Omental fat pad (tissue), 4 donors: Measurements from ENCODE around the gene AMPD2. TPM values are rescaled to one million over a fixed set of nuclear protein-coding genes. Genes with fewer than 3 reads are reported as not detected.
"Not testable (repeated sequence)": the region's sequence is repeated elsewhere in the genome, so short reads cannot be mapped to it uniquely, and the experiment has no call there.

Experiments
- ATAC-seq: fragments of 150-250 bp; one replicate; pipeline ENCODE4 v1.9.1; 2016; ENCODE audit warnings: mild to moderate bottlenecking, moderate library complexity; ENCODE audit not compliant: low FRiP score
- DNase-seq: peaks from one replicate; pipeline ENCODE4 v3.0.0-alpha.2; 2019; ENCODE audit warnings: low spot score
- CTCF ChIP-seq, 3 donors: fragments of 450-650 bp; IDR thresholded peaks; one replicate each; pipeline ENCODE4 v1.5.1; 2016 to 2017; ENCODE audit warnings: antibody characterized with exemption in 3 of 3, mild to moderate bottlenecking in 3 of 3, moderate library complexity in 2 of 3
- total RNA-seq, 4 donors: library from RNA; depleted of rRNA; stranded (reverse); fragments of >200 nt; gene quantifications; one replicate each; pipeline ENCODE4 v1.1.0, GENCODE V29; 2016

Gene AMPD2
- total RNA-seq, 4 donors from 2014 or later: 33.8 to 88.1 (median 68.6) TPM

GRCh38 chr1:109667452-109668122 lies 48.0 kb downstream of the AMPD2 start, which contains the start of gene GSTM2:
Gene GSTM2, plus strand, starts transcription at chr1:109668057. Its CDS starts 59 bp downstream, at chr1:109668116.
- ATAC-seq (peak; percentile 99), DNase-seq (peak; percentile 83)
- no peak for TF ChIP-seq CTCF (IDR thresholded peaks at IDR 0.05)

- no peak for TF ChIP-seq CTCF (IDR thresholded peaks at IDR 0.05)
- DNase-seq (no peak), ATAC-seq (peak; percentile 26)
These were observed 48.6 kb downstream of the AMPD2 start for GRCh38 chr1:109668123-109668775.

DNA sequence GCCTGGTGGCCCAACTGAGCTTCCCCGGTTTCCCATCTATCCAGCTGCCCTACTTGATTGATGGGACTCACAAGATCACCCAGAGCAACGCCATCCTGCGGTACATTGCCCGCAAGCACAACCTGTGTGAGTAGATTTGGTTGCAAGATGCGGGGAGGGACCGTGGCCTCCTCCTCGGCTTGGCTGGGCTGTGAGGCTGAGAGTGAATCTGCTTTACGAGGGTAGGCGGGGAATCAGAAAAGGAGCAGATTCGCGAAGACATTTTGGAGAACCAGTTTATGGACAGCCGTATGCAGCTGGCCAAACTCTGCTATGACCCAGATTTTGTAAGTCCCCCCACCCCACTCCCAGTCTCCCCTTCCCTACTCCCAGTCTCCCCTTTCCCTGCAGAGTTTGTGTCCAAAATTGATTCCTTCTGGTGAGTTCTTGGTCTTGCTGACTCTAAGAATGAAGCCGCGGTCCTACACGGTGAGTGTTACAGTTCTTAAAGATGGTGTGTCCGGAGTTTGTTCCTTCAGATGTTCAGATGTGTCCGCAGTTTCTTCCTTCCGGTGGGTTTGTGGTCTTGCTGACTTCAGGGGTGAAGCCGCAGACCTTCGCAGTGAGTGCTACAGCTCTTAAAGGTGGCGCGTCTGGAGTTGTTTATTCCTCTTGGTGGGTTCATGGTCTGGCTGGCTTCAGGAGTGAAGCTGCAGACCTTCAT lies 49.8 kb downstream of the AMPD2 start:
- ATAC-seq: no peak
- TF ChIP-seq CTCF (IDR thresholded peaks at IDR 0.05): no peak
- no peak for DNase-seq

DNA sequence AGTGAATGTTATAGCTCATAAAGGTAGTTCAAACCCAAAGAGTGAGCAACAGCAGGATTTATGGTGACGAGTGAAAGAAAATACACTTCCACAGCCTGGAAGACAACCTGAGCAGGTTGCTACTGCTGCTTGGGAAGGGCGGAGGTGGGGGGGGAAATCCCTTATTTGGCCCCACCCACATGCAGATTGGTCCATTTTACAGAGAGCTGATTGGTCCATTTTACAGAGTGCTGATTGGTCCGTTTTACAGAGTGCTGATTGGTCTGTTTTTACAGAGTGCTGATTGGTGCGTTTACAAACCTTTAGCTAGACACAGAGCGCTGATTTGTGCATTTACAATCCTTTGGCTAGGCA lies 50.3 kb downstream of the AMPD2 start:
- ATAC-seq, DNase-seq: not testable (repeated sequence)

DNA sequence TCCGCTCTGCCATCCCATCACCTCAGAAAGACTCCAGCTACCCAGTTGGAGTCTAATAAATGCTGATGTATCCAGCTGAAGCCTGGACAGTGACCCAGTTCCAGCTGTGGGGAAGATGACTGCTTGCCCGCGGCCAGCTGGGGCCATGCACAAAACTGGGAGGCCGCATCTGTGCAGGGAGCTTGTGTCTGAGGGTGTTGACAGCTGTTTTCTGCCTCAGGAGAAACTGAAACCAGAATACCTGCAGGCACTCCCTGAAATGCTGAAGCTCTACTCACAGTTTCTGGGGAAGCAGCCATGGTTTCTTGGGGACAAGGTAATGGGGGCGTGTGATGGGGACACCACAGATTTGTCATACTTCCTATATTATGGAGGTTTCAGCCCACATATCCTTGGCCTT lies 51.4 kb downstream of the AMPD2 start:
- ATAC-seq: no peak
- DNase-seq: no peak
- TF ChIP-seq CTCF (IDR thresholded peaks at IDR 0.05): no peak

- not testable (repeated sequence) for ATAC-seq, DNase-seq
These were observed 54.2 kb downstream of the AMPD2 start for GRCh38 chr1:109673861-109674260.

GRCh38 chr1:109676683-109677381 lies 57.2 kb downstream of the AMPD2 start:
- not testable (repeated sequence) for ATAC-seq, DNase-seq

DNA sequence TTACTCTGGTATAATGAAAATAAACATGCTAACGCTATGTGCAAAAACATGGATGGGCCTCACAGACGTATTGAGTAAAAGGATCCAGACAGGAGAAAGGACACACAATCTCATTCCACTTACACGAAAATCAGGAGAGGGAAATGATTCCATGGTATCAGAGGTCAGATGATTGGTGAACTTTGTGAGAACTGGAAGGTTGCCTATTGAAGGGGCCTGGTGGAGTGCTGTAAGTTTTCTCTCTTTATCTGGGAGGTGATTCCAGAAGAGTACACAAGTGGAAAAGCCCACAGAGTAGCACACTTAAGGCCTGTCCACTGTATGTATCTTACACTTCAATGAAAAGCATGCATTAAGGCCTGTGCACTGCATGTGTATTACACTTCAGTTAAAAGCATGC lies 57.8 kb downstream of the AMPD2 start:
- no peak for ATAC-seq
- no peak for TF ChIP-seq CTCF (IDR thresholded peaks at IDR 0.05)
- DNase-seq: no peak

GRCh38 chr1:109678637-109679036 lies 59.0 kb downstream of the AMPD2 start:
- DNase-seq, ATAC-seq: not testable (repeated sequence)
